PC-9 (cell line): ENCODE data around the gene CORIN.

Experiments used
- EZH2 ChIP-seq: fragments of 200-600 bp; sonication (generic); IDR thresholded peaks from 2 replicates; pipeline ENCODE4 v1.8.0; 2017; ENCODE audit warnings: antibody characterized with exemption, low read depth
- TF ChIP-seq, protein P1 (sequence below): fragments of 200-600 bp; sonication (generic); conservative IDR thresholded peaks from 2 replicates; pipeline ENCODE4 v1.6.1; 2017; ENCODE audit warnings: mixed run types, antibody characterized with exemption, mild to moderate bottlenecking, moderate library complexity

DNA sequence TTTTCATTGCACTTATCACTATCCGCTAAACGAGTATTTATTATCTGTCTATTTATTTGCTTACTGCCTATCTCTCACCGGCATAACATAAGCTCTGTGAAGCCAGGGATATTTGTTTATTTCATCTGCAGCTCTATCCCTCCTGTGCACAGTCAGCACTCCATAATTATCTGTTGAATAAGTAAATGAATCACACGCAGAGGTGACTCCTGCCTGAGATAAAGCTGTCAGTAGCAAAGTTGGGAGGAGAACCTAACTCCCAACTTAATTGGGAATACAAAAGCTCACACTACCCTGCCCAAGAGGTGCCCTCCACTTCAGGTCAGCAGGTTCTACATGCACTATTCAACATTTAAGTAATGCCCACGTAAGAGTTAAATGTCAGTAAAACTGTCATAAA is 85.7 kb downstream of the CORIN start:
- TF ChIP-seq, protein P1, sequence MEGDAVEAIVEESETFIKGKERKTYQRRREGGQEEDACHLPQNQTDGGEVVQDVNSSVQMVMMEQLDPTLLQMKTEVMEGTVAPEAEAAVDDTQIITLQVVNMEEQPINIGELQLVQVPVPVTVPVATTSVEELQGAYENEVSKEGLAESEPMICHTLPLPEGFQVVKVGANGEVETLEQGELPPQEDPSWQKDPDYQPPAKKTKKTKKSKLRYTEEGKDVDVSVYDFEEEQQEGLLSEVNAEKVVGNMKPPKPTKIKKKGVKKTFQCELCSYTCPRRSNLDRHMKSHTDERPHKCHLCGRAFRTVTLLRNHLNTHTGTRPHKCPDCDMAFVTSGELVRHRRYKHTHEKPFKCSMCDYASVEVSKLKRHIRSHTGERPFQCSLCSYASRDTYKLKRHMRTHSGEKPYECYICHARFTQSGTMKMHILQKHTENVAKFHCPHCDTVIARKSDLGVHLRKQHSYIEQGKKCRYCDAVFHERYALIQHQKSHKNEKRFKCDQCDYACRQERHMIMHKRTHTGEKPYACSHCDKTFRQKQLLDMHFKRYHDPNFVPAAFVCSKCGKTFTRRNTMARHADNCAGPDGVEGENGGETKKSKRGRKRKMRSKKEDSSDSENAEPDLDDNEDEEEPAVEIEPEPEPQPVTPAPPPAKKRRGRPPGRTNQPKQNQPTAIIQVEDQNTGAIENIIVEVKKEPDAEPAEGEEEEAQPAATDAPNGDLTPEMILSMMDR = no peak
- no peak for TF ChIP-seq EZH2
